HG02678 (cell line): ENCODE results near the gene RIIAD1.
"Not testable (repeated sequence)": the region's sequence is repeated elsewhere in the genome, so short reads cannot be mapped to it uniquely, and the experiment has no call there.

Experiments used
- ATAC-seq: cut with Tn5 transposase; IDR thresholded peaks from one replicate; pipeline ENCODE4 v1.9.1; 2021; ENCODE audit warnings: mild to moderate bottlenecking, moderate library complexity; ENCODE audit not compliant: unreplicated experiment

Gene RIIAD1

GRCh38 chr1:151720974-151721787 is at the start of gene RIIAD1:
Gene RIIAD1 (plus strand): TSS chr1:151721522. CDS start chr1:151721537, 15 bp downstream.
- peak; percentile 62 for ATAC-seq

- ATAC-seq = no peak
These were observed 47.9 kb upstream of the RIIAD1 start for GRCh38 chr1:151673407-151673806.

GRCh38 chr1:151680391-151680790 is 40.9 kb upstream of the RIIAD1 start:
- ATAC-seq = no peak

- no peak for ATAC-seq
These were observed 40.5 kb upstream of the RIIAD1 start for GRCh38 chr1:151680826-151681225.

GRCh38 chr1:151681923-151682322 is 39.4 kb upstream of the RIIAD1 start:
- ATAC-seq = no peak

GRCh38 chr1:151682901-151683300 is 38.4 kb upstream of the RIIAD1 start:
- ATAC-seq = not testable (repeated sequence)

- ATAC-seq = no peak
These were observed 37.2 kb upstream of the RIIAD1 start for GRCh38 chr1:151684128-151684527.

GRCh38 chr1:151686561-151686960 is 34.8 kb upstream of the RIIAD1 start:
- ATAC-seq = no peak

GRCh38 chr1:151689494-151689893 is 31.8 kb upstream of the RIIAD1 start:
- ATAC-seq = no peak

GRCh38 chr1:151692226-151692625 is 29.1 kb upstream of the RIIAD1 start:
- ATAC-seq = no peak

- no peak for ATAC-seq
These were observed 28.2 kb upstream of the RIIAD1 start for GRCh38 chr1:151693057-151693651.

- no peak for ATAC-seq
These were observed 19.8 kb upstream of the RIIAD1 start for GRCh38 chr1:151701515-151701914.

GRCh38 chr1:151702936-151703335 is 18.4 kb upstream of the RIIAD1 start:
- no peak for ATAC-seq

GRCh38 chr1:151703813-151704212 is 17.5 kb upstream of the RIIAD1 start:
- no peak for ATAC-seq

GRCh38 chr1:151704246-151704645 is 17.1 kb upstream of the RIIAD1 start:
- no peak for ATAC-seq

GRCh38 chr1:151705146-151705545 is 16.2 kb upstream of the RIIAD1 start:
- no peak for ATAC-seq

- ATAC-seq = no peak
These were observed 15.4 kb upstream of the RIIAD1 start for GRCh38 chr1:151705753-151706463.

- ATAC-seq = no peak
These were observed 14.6 kb upstream of the RIIAD1 start for GRCh38 chr1:151706464-151707415.

GRCh38 chr1:151707541-151708065 is 13.7 kb upstream of the RIIAD1 start:
- no peak for ATAC-seq

GRCh38 chr1:151708891-151709290 is 12.4 kb upstream of the RIIAD1 start:
- ATAC-seq = no peak
